GM19328 (cell line): ENCODE data around the gene TMC2.
"Not testable (repeated sequence)": the region's sequence is repeated elsewhere in the genome, so short reads cannot be mapped to it uniquely, and the experiment has no call there.

Experiments used
- ATAC-seq: cut with Tn5 transposase; IDR thresholded peaks from one replicate; pipeline ENCODE4 v1.9.1; 2021; ENCODE audit warnings: mild to moderate bottlenecking, moderate library complexity; ENCODE audit not compliant: unreplicated experiment

The TMC2 gene

GRCh38 chr20:2536560-2536986 lies at the start of gene TMC2:
TMC2 (plus strand) TSS chr20:2536573; CDS start chr20:2536622, 49 bp downstream.
- ATAC-seq: no peak

GRCh38 chr20:2502808-2503384 lies 33.5 kb upstream of the TMC2 start:
- ATAC-seq: not testable (repeated sequence)

GRCh38 chr20:2504803-2505202 lies 31.6 kb upstream of the TMC2 start:
- not testable (repeated sequence) for ATAC-seq

GRCh38 chr20:2506426-2506825 lies 29.9 kb upstream of the TMC2 start:
- ATAC-seq: not testable (repeated sequence)

GRCh38 chr20:2507464-2507863 lies 28.9 kb upstream of the TMC2 start:
- ATAC-seq: no peak

GRCh38 chr20:2507875-2508630 lies 28.3 kb upstream of the TMC2 start:
- no peak for ATAC-seq

GRCh38 chr20:2508631-2509467 lies 27.5 kb upstream of the TMC2 start, which contains the start of gene ZNF343:
ZNF343 (minus strand) TSS chr20:2508915; CDS start chr20:2493895, 15,020 bp downstream.
- ATAC-seq: peak; percentile 93

GRCh38 chr20:2509468-2509781 lies 26.9 kb upstream of the TMC2 start:
- no peak for ATAC-seq

GRCh38 chr20:2509794-2510193 lies 26.6 kb upstream of the TMC2 start:
- ATAC-seq: no peak

GRCh38 chr20:2515203-2515602 lies 21.2 kb upstream of the TMC2 start:
- ATAC-seq: no peak

GRCh38 chr20:2516399-2516798 lies 20.0 kb upstream of the TMC2 start:
- ATAC-seq: no peak

GRCh38 chr20:2518096-2518495 lies 18.3 kb upstream of the TMC2 start:
- ATAC-seq: no peak

- ATAC-seq: no peak
Measured at GRCh38 chr20:2518558-2518957, 17.8 kb upstream of the TMC2 start.

- ATAC-seq: no peak
Measured at GRCh38 chr20:2519115-2519809, 17.1 kb upstream of the TMC2 start.

GRCh38 chr20:2520617-2521016 lies 15.8 kb upstream of the TMC2 start:
- ATAC-seq: no peak

GRCh38 chr20:2521369-2522305 lies 14.7 kb upstream of the TMC2 start:
- ATAC-seq: no peak

GRCh38 chr20:2522826-2523429 lies 13.4 kb upstream of the TMC2 start:
- not testable (repeated sequence) for ATAC-seq

- ATAC-seq: no peak
Measured at GRCh38 chr20:2523919-2524708, 12.3 kb upstream of the TMC2 start.
